Ascending aorta (tissue), 2 donors: ENCODE measurements around the gene WNK2. TPM values are rescaled to one million over a fixed set of nuclear protein-coding genes. Genes with fewer than 3 reads are reported as not detected.
"Not testable (repeated sequence)": the region's sequence is repeated elsewhere in the genome, so short reads cannot be mapped to it uniquely, and the experiment has no call there.

Experiments
- DNase-seq, 2 donors: peaks; one replicate each; pipeline ENCODE4 v3.0.0-alpha.2; 2019; ENCODE audit warnings: low spot score in 2 of 2
- H3K27ac ChIP-seq, 2 donors: fragments of 200-600 bp; sonication (generic); one replicate each; pipeline ENCODE4 v1.5.1; 2016 to 2017; ENCODE audit warnings: mild to moderate bottlenecking in 1 of 2
- H3K27me3 ChIP-seq: fragments of 200-600 bp; sonication (generic); one replicate; pipeline ENCODE4 v1.5.1; 2017
- H3K36me3 ChIP-seq, 2 donors: fragments of 200-600 bp; sonication (generic); one replicate each; pipeline ENCODE4 v1.5.1; 2016
- H3K4me1 ChIP-seq, 2 donors: fragments of 200-600 bp; sonication (generic); one replicate each; pipeline ENCODE4 v1.5.1; 2016 to 2017; ENCODE audit warnings: mild to moderate bottlenecking in 1 of 2
- H3K4me3 ChIP-seq, 2 donors: fragments of 200-600 bp; sonication (generic); one replicate each; pipeline ENCODE4 v1.5.1; 2016 to 2017; ENCODE audit warnings: mild to moderate bottlenecking in 1 of 2
- H3K9me3 ChIP-seq, 2 donors: fragments of 200-600 bp; sonication (generic); one replicate each; pipeline ENCODE4 v1.5.1; 2016
- CTCF ChIP-seq, 3 experiments: fragments of 200-600 bp in 2 of 3; fragments of 450-650 bp in 1 of 3; sonication (generic) in 2 of 3; IDR thresholded peaks; one replicate each; pipeline ENCODE4 v1.5.1; 2016 to 2019; ENCODE audit warnings: antibody characterized with exemption in 3 of 3, mild to moderate bottlenecking in 1 of 3, moderate library complexity in 1 of 3
- intact Hi-C: fragments of 100-400 bp; cut with DNase I; formaldehyde crosslinking; loops from one replicate; pipeline ENCODE4 v1.15.1; 2023
- total RNA-seq: library from RNA; depleted of rRNA; stranded (reverse); fragments of >200 nt; gene quantifications from one replicate; pipeline ENCODE4 v1.1.0, GENCODE V29; 2016

WNK2 gene
- total RNA-seq, 1 donor from 2014 or later: not detected

DNA sequence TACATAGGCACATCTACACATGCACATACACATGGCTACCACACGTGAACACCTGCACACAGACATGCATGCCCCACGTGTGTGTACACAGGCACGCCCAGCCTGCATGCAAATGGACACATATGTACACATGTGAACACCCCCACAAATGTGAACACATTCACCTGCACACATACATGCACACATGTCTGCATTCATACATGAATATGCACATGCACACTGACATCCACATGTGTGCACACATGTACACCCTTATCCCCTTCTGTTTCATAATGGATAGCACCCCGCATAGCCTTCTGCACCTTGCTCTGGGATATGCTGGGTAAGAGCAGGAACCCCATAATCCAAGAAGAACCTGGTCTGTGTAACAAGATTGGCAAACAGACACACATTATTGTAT is 66.2 kb downstream of the WNK2 start:
- no peak overlapping the region for H3K4me3 ChIP-seq
- no peaks in the 10 kb centered on the region for H3K4me1 ChIP-seq
- no peaks in the 10 kb centered on the region for H3K27me3 ChIP-seq
- H3K9me3 ChIP-seq: no peaks in the 10 kb centered on the region
- no peak for DNase-seq
- no peak for TF ChIP-seq CTCF (IDR thresholded peaks at IDR 0.05)
- no peaks in the 10 kb centered on the region for H3K36me3 ChIP-seq
- no peak overlapping the region for H3K27ac ChIP-seq
- intact Hi-C loops: no loop called here

GRCh38 chr9:93251309-93251708 is 67.4 kb downstream of the WNK2 start:
- H3K4me3 ChIP-seq, H3K27me3 ChIP-seq, H3K9me3 ChIP-seq, intact Hi-C loops, H3K27ac ChIP-seq, H3K4me1 ChIP-seq, H3K36me3 ChIP-seq, DNase-seq: not testable (repeated sequence)

GRCh38 chr9:93252116-93252780 is 68.3 kb downstream of the WNK2 start:
- Histone ChIP-seq H3K4me1 (no peaks in the 10 kb centered on the region), H3K9me3 (no peaks in the 10 kb centered on the region), H3K27me3 (no peaks in the 10 kb centered on the region), H3K27ac (no peak overlapping the region), H3K4me3 (no peak overlapping the region), H3K36me3 (no peaks in the 10 kb centered on the region)
- TF ChIP-seq CTCF (IDR thresholded peaks at IDR 0.05): no peak
- intact Hi-C loops: no loop called here
- DNase-seq: no peak

- no peaks in the 10 kb centered on the region for H3K9me3 ChIP-seq
- H3K4me3 ChIP-seq: no peak overlapping the region
- H3K4me1 ChIP-seq: no peaks in the 10 kb centered on the region
- intact Hi-C loops: no loop called here
- H3K27me3 ChIP-seq: no peaks in the 10 kb centered on the region
- TF ChIP-seq CTCF (IDR thresholded peaks at IDR 0.05): no peak
- H3K36me3 ChIP-seq: no peaks in the 10 kb centered on the region
- no peak overlapping the region for H3K27ac ChIP-seq
- no peak for DNase-seq
Observed at GRCh38 chr9:93252781-93253530, 69.0 kb downstream of the WNK2 start.

DNA sequence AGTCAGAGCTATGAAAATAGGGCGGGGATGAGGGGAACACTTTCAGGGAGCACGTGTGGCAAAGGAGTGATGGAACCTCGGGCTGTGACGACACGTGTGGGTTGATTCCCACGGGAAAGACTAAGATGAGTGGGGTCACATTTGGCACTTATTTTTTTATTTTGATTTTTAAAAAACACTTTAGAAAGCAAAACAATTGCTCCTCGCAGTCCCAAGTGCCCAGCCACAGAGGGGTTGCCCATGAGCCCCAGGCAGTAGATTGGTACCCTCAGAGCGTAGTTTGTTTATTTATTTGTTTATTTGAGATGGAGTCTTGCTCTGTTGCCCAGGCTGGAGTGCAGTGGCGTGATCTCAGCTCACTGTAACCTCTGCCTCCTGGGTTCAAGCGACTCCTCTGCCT is 69.7 kb downstream of the WNK2 start:
- Histone ChIP-seq H3K27me3 (no peaks in the 10 kb centered on the region), H3K4me3 (no peak overlapping the region), H3K36me3 (no peaks in the 10 kb centered on the region), H3K4me1 (no peaks in the 10 kb centered on the region), H3K27ac (no peak overlapping the region), H3K9me3 (no peaks in the 10 kb centered on the region)
- DNase-seq: no peak
- TF ChIP-seq CTCF (IDR thresholded peaks at IDR 0.05): no peak
- intact Hi-C loops: no loop called here

DNA sequence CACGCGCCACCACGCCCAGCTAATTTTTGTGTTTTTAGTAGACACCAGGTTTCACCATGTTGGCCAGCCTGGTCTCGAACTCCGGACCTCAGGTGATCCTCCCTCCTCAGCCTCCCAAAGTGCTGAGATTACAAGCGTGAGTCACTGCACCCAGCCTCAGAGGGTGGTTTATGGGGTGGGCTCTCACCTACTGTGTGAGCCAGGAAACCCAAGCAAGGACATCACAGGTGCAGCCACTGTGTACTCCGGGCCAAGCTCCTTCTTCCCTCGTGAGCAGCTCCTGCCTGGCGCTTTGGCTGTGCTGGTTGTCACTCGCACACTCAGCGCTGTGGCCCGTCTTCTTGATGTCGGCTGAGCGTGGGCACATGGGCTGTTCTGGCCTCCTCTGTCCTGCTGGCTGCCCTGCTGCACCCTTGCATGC is 70.1 kb downstream of the WNK2 start:
- no peaks in the 10 kb centered on the region for H3K27me3 ChIP-seq
- H3K4me1 ChIP-seq: no peaks in the 10 kb centered on the region
- DNase-seq: peak in 1 of 2 donors; percentile 2
- H3K9me3 ChIP-seq: no peaks in the 10 kb centered on the region
- no peaks in the 10 kb centered on the region for H3K36me3 ChIP-seq
- no peak for TF ChIP-seq CTCF (IDR thresholded peaks at IDR 0.05)
- no peak overlapping the region for H3K4me3 ChIP-seq
- intact Hi-C loops: no loop called here
- H3K27ac ChIP-seq: no peak overlapping the region
